Measurements from ENCODE around the gene CNOT2. TPM values are rescaled to one million over a fixed set of nuclear protein-coding genes. Genes with fewer than 3 reads are reported as not detected.

CNOT2 gene
- total and polyA plus RNA-seq, 4 donors = 17.5 to 93.4 (median 49.0) TPM

GRCh38 chr12:70260646-70261045, 17.4 kb downstream of the CNOT2 start (continued):
- no peak for TF ChIP-seq CTCF (IDR thresholded peaks at IDR 0.05; ENCODE audit: low read depth, low read length, missing input control)

GRCh38 chr12:70264067-70264867, 21.0 kb downstream of the CNOT2 start:
- TF ChIP-seq JUND (IDR thresholded peaks at IDR 0.05) = no peak
- TF ChIP-seq YY1 (IDR thresholded peaks at IDR 0.05) = no peak
- TF ChIP-seq ATF3 (IDR thresholded peaks at IDR 0.05) = no peak
- no peak for TF ChIP-seq ZBTB33 (IDR thresholded peaks at IDR 0.05)
- no peak for TF ChIP-seq SP1 (IDR thresholded peaks at IDR 0.05)
- no peak for TF ChIP-seq GABPA (IDR thresholded peaks at IDR 0.05 in 1 of 2, conservative IDR thresholded peaks at IDR 0.05 in 1 of 2)
- TF ChIP-seq FOXA1 (IDR thresholded peaks at IDR 0.05) = no peak
- TF ChIP-seq FOXA2 (IDR thresholded peaks at IDR 0.05) = no peak
- no peak for TF ChIP-seq CTCF (IDR thresholded peaks at IDR 0.05; ENCODE audit: low read depth, low read length, missing input control)
- TF ChIP-seq REST (IDR thresholded peaks at IDR 0.05) = no peak
- H3K36me3 ChIP-seq (ENCODE audit: control insufficient read depth in 4 of 4, insufficient read depth in 3 of 4, low read depth in 1 of 4, low read length in 3 of 4) = no peaks in the 10 kb centered on the region
- H3K9ac ChIP-seq (ENCODE audit: low read depth in 1 of 2, low read length in 2 of 2) = no peak overlapping the region
- no peak overlapping the region for H3K27ac ChIP-seq (ENCODE audit: low read depth in 1 of 2, low read length in 2 of 2)
- H3K9me3 ChIP-seq (ENCODE audit: control insufficient read depth in 4 of 4, low read length in 3 of 4) = no peaks in the 10 kb centered on the region
- 89% methylated on average over 6 of the region's 6 CpGs for WGBS
- no peak for DNase-seq (ENCODE audit: low spot score)
- H3K4me1 ChIP-seq (ENCODE audit: control insufficient read depth in 4 of 4, insufficient read depth in 4 of 4, low read length in 3 of 4) = peaks cover 3 to 5% (median 4%) of the 10 kb centered on the region in 4 donors
- H3K4me3 ChIP-seq (ENCODE audit: low read depth in 1 of 3, low read length in 3 of 3) = no peak overlapping the region
- H3K27me3 ChIP-seq (ENCODE audit: control insufficient read depth in 4 of 4, insufficient read depth in 4 of 4, low read length in 3 of 4) = no peaks in the 10 kb centered on the region

Data from liver (tissue), 9 donors.